Fibroblast of lung (primary cell): ENCODE measurements around the gene ALDH5A1.

Experiments used
- CTCF ChIP-seq, 2 donors: IDR thresholded peaks in 1 of 2; conservative IDR thresholded peaks in 1 of 2; 1 replicate in 1 of 2; 2 replicates in 1 of 2; pipeline ENCODE4 v1.5.1; 2011 to 2012; ENCODE audit warnings: low read length in 2 of 2, control low read depth in 1 of 2, inconsistent platforms in 1 of 2, low read depth in 1 of 2, mild to moderate bottlenecking in 1 of 2
- EZH2 ChIP-seq: IDR thresholded peaks from 2 replicates; pipeline ENCODE4 v1.5.1; 2012; ENCODE audit warnings: low read length, control low read depth, mild to moderate bottlenecking; ENCODE audit errors: missing control alignments

GRCh38 chr6:24543683-24544082 lies 48.9 kb downstream of the ALDH5A1 start:
- TF ChIP-seq CTCF (conservative IDR thresholded peaks at IDR 0.05 in 1 of 2, IDR thresholded peaks at IDR 0.05 in 1 of 2; ENCODE audit: low read depth in 1 of 2, low read length in 2 of 2) (no peak), EZH2 (no peak)
